Mammary epithelial cell (primary cell): ENCODE data around the gene POU2AF3.

Experiments
- EZH2 ChIP-seq: IDR thresholded peaks from 2 replicates; pipeline ENCODE4 v1.6.1; 2012; ENCODE audit warnings: low read length, inconsistent platforms, borderline replicate concordance
- TF ChIP-seq, protein P1 (sequence below), 2 donors: IDR thresholded peaks in 1 of 2; conservative IDR thresholded peaks in 1 of 2; 2 replicates each; pipeline ENCODE4 v1.5.1; 2011 to 2012; ENCODE audit warnings: inconsistent platforms in 2 of 2, low read length in 2 of 2, mild to moderate bottlenecking in 2 of 2, control low read depth in 1 of 2, low read depth in 1 of 2; ENCODE audit not compliant: insufficient read depth in 1 of 2; ENCODE audit errors: extremely low read depth in 1 of 2

DNA sequence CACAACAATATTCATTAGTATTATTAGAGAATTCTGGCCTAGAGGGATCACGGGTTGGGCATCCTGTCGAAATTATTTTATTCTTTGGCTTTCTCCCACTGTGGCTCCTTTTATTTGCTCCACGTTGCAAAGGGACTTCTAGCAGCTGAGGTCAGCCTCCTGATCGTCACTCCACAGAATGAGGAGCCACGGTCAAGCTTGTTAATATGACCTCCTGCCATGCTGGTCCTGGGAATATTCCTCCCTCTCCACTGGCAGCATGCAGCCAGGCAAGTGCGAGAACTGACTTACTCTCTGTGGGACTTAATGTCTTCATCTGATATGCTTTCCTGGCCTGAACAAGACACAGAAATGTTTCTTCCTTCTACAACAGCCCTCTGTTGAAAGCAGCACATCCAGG, 20.9 kb downstream of the POU2AF3 start:
- TF ChIP-seq, protein P1, sequence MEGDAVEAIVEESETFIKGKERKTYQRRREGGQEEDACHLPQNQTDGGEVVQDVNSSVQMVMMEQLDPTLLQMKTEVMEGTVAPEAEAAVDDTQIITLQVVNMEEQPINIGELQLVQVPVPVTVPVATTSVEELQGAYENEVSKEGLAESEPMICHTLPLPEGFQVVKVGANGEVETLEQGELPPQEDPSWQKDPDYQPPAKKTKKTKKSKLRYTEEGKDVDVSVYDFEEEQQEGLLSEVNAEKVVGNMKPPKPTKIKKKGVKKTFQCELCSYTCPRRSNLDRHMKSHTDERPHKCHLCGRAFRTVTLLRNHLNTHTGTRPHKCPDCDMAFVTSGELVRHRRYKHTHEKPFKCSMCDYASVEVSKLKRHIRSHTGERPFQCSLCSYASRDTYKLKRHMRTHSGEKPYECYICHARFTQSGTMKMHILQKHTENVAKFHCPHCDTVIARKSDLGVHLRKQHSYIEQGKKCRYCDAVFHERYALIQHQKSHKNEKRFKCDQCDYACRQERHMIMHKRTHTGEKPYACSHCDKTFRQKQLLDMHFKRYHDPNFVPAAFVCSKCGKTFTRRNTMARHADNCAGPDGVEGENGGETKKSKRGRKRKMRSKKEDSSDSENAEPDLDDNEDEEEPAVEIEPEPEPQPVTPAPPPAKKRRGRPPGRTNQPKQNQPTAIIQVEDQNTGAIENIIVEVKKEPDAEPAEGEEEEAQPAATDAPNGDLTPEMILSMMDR (conservative IDR thresholded peaks at IDR 0.05 in 1 of 2, IDR thresholded peaks at IDR 0.05 in 1 of 2; ENCODE audit: extremely low read depth in 1 of 2, insufficient read depth in 1 of 2, low read depth in 1 of 2, low read length in 2 of 2), result no peak
- no peak for TF ChIP-seq EZH2
